DND-41 (cell line): Measurements from ENCODE around the gene CNTRL.

Experiments
- EZH2 ChIP-seq: IDR thresholded peaks from 3 replicates; pipeline ENCODE4 v1.6.1; 2012; ENCODE audit warnings: borderline replicate concordance, low read depth, mild to moderate bottlenecking, moderate library complexity, low read length, inconsistent platforms; ENCODE audit not compliant: severe bottlenecking
- TF ChIP-seq, protein P1 (sequence below): IDR thresholded peaks from 2 replicates; pipeline ENCODE4 v1.5.1; 2012; ENCODE audit warnings: borderline replicate concordance, low read length, moderate library complexity, mild to moderate bottlenecking; ENCODE audit not compliant: poor library complexity, severe bottlenecking; ENCODE audit errors: extremely low read depth

DNA sequence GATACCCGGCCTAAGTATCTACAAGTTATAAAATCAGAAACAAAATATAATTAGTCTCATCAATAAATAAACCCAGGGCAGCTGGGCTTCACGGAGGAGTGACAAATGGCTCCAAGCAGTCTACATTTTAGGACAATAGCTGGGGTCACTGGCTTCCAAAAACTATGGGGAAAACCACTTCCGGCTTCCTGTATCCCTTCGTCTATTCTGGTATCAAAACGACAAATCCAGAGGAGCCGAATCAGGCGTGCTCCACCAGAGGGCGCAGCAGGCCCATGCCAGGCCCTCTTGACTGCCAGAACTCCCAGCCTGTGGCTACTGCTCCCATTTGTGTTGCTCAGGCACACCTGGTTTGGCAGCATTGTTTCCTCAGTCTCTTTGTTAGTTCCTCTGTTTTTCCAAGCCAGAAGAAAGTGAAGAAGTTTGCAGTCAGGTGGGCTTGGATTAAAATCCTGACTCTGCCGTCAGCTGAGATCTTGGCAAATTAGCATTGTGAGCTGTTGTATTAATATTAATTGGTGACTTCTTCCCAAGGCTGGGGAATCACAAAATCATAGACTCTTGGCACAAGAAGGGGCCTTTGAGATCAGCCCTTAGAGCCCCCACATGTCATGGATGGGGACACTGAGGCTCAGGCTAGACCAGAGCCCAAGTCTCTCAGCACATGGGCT is 138.5 kb downstream of the CNTRL start:
- TF ChIP-seq, protein P1, sequence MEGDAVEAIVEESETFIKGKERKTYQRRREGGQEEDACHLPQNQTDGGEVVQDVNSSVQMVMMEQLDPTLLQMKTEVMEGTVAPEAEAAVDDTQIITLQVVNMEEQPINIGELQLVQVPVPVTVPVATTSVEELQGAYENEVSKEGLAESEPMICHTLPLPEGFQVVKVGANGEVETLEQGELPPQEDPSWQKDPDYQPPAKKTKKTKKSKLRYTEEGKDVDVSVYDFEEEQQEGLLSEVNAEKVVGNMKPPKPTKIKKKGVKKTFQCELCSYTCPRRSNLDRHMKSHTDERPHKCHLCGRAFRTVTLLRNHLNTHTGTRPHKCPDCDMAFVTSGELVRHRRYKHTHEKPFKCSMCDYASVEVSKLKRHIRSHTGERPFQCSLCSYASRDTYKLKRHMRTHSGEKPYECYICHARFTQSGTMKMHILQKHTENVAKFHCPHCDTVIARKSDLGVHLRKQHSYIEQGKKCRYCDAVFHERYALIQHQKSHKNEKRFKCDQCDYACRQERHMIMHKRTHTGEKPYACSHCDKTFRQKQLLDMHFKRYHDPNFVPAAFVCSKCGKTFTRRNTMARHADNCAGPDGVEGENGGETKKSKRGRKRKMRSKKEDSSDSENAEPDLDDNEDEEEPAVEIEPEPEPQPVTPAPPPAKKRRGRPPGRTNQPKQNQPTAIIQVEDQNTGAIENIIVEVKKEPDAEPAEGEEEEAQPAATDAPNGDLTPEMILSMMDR = peak; percentile 87
- TF ChIP-seq EZH2 = no peak
